ENCODE results near the gene OSBPL6.
A peak's percentile ranks its signal among the peaks of the same experiment; 100 is the strongest.

Gene OSBPL6

GRCh38 chr2:178193823-178194599, at the start of gene OSBPL6:
TSS of gene OSBPL6 (plus strand) at chr2:178194512. CDS start at chr2:178306185, 111,673 bp downstream.
- POLR2A ChIA-PET: interaction anchor here (1.4 kb wide), 1 partner anchor 10 kb away, joined by 3 read pairs; no protein-coding TSS in a partner anchor
- Histone ChIP-seq H3K4me1 (ENCODE audit: control insufficient read depth, insufficient read depth, low read length) (peaks cover 4% of the 10 kb centered on the region), H3K36me3 (ENCODE audit: control insufficient read depth in 2 of 2, insufficient read depth in 1 of 2, low read length in 2 of 2) (no peaks in the 10 kb centered on the region), H3K9me3 (ENCODE audit: control insufficient read depth, insufficient read depth, low read depth, low read length) (no peaks in the 10 kb centered on the region), H3K4me3 (ENCODE audit: low read depth, low read length) (peak within 1 kb of the TSS; percentile 91), H3K27ac (ENCODE audit: extremely low read depth, low read depth, low read length) (peak within 1 kb of the TSS; percentile 84)
- CTCF ChIA-PET: interaction anchor here (0.5 to 0.9 kb wide), 2 partner anchors 15 to 82 kb away, joined by 3 to 4 read pairs; partner anchors contain the start of gene RBM45
- TF ChIP-seq ZNF423 (tag by site-specific recombination; IDR thresholded peaks at IDR 0.05) (0 out of 2 replicates have a peak, but pooled peaks have one; percentile 35), ZNF76 (tag by site-specific recombination; IDR thresholded peaks at IDR 0.05; ENCODE audit: borderline replicate concordance, low read depth) (peak; percentile 14; the same call in 1 of the 2 replicates), CTCF (tag by site-specific recombination; IDR thresholded peaks at IDR 0.05) (0 out of 2 replicates have a peak, but pooled peaks have one; percentile 32), ZFP37 (tag by site-specific recombination; IDR thresholded peaks at IDR 0.05) (peak; percentile 59; the same call in 1 of the 2 replicates), ZNF341 (tag by site-specific recombination; IDR thresholded peaks at IDR 0.05; ENCODE audit: low read depth) (peak; percentile 93), ZNF610 (tag by site-specific recombination; IDR thresholded peaks at IDR 0.05; ENCODE audit: borderline replicate concordance) (no peak), ZNF626 (tag by site-specific recombination; IDR thresholded peaks at IDR 0.05) (no peak), ZEB2 (tag by site-specific recombination; IDR thresholded peaks at IDR 0.05) (peak; percentile 64; the same call in 1 of the 2 replicates), SCRT2 (tag by site-specific recombination; IDR thresholded peaks at IDR 0.05) (no peak), ZNF596 (tag by site-specific recombination; IDR thresholded peaks at IDR 0.05) (0 out of 2 replicates have a peak, but pooled peaks have one; percentile 4), ZBTB11 (tag by site-specific recombination; conservative IDR thresholded peaks at IDR 0.05; ENCODE audit: low read depth) (no peak), PBX3 (CRISPR knock-in tag; IDR thresholded peaks at IDR 0.05) (peak; percentile 81; the same call in 1 of the 2 replicates), ZNF335 (tag by site-specific recombination; conservative IDR thresholded peaks at IDR 0.05) (peak; percentile 84), INSM2 (tag by site-specific recombination; IDR thresholded peaks at IDR 0.05) (no peak), HIC1 (tag by site-specific recombination; IDR thresholded peaks at IDR 0.05) (peak; percentile 52; the same call in 1 of the 2 replicates), ZSCAN16 (tag by site-specific recombination; IDR thresholded peaks at IDR 0.05) (no peak), ZNF48 (tag by site-specific recombination; IDR thresholded peaks at IDR 0.05) (no peak), ZNF529 (tag by site-specific recombination; IDR thresholded peaks at IDR 0.05; ENCODE audit: insufficient replicate concordance) (no peak), ZNF449 (tag by site-specific recombination; IDR thresholded peaks at IDR 0.05) (peak; percentile 83), ZFP69B (tag by site-specific recombination; IDR thresholded peaks at IDR 0.05) (0 out of 2 replicates have a peak, but pooled peaks have one; percentile 26), ZBTB48 (tag by site-specific recombination; IDR thresholded peaks at IDR 0.05) (peak; percentile 72), GLIS1 (tag by site-specific recombination; IDR thresholded peaks at IDR 0.05) (peak; percentile 55), YY2 (tag by site-specific recombination; IDR thresholded peaks at IDR 0.05) (no peak), ZBTB7A (tag by site-specific recombination; IDR thresholded peaks at IDR 0.05; ENCODE audit: low read depth) (0 out of 2 replicates have a peak, but pooled peaks have one; percentile 19), ZNF677 (tag by site-specific recombination; IDR thresholded peaks at IDR 0.05) (no peak)

Data from HEK293 (cell line).